ELR (cell line): ENCODE data around the gene LSM14A.

ENCODE experiments used
- DNase-seq: peaks from one replicate; pipeline ENCODE4 v3.0.0-alpha.2; 2015; ENCODE audit warnings: low read depth

Gene LSM14A

DNA sequence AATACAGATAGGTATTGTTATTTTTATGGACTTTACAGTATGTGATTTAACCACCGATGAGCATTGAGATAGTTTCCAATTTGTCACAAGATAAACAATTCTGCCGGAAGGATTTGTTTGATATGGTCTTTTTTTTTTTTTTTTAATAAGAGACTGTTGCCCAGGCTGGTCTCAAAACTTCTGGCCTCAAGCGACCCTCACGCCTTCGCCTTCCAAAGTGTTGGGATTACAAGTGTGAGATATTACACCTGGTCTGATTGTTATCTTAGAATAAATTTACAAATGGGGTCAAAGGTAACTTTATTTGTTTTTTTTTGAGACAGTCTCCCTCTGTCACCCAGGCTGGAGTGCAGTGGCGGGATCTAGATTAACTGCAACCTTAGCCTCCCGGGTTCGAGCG is 83.2 kb downstream of the LSM14A start:
- no peak for DNase-seq

DNA sequence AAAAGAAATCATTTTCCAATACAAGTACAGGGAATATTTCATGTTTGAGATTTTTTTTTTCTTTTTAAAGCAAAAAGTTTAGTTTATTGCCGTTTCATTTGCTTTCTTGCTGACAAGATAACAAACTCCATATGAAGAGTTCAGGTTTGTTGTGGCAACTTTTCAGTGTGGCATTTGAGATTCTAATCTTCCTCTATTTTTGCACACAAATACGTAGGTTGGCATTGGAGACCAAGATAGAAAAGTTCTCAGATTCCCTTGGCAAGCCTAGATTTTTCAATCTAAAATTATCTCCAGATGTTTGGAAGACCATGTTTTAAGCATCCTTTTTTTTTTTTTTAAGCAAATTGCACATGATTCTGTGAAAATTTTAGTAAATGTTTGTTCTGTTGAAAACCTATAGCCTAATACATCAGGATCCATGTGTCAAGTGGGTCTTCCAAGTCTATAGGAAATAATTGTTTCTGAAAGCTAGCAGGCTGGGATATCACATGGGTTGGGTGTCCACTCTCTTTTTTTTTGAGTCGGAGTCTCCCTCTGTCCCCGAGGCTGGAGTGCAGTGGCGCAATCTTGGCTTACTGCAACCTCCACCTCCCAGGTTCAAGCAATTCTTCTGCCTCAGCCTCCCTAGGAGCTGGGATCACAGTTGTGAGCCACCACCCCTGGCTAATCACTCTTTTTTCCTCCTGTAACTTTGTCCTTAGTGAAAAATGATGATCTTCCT is 84.7 kb downstream of the LSM14A start:
- DNase-seq = no peak

DNA sequence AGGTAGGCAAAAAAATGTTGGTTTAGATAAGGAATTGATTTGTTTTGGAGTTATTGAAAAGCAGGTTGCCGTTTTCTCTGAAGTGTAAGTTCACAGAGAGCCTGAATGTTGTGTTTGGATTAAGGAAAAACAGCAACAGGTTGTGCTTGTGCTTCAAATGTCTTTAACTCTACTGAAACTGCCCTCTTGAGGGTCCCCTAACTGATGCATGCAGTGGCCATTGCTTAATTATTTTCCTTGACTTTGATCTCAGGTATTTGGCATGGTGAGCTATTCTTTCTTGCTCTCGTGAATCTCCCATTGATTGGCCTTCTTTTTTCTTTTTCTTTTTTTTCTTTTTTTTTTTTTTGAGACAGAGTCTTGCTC is 85.2 kb downstream of the LSM14A start:
- DNase-seq = no peak

DNA sequence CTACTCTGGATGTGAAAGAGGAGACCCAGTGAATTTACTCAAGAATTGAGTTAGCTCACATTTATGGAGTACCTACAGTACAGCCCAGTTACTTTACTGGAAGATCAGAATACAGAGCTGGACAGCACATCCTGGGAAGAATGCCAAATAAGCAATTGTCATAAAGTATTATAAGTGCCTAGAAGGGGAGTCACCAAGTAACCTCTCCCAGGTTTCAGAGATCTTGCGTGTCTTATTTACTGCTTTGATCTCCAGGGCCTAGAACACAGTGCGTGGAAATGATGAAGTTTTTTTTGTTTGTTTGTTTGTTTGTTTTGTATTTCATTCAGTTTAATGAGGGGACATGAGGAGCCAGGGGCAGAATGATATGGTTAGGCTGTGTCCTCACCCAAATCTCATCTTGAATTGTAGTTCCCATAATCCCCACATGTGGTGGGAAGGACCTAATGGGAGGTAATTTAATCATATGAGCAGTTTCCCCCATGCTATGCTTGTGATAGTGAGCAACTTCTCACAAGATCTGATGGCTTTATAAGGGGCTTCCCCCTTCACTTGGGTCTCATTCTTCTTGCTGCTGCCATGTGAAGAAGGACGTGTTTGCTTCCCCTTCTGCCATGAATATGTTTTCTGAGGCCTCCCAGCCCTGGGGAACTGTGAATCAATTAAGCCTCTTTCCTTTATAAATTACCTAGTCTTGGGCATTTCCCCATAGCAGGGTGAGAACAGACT is 87.2 kb downstream of the LSM14A start:
- DNase-seq = peak; percentile 64

DNA sequence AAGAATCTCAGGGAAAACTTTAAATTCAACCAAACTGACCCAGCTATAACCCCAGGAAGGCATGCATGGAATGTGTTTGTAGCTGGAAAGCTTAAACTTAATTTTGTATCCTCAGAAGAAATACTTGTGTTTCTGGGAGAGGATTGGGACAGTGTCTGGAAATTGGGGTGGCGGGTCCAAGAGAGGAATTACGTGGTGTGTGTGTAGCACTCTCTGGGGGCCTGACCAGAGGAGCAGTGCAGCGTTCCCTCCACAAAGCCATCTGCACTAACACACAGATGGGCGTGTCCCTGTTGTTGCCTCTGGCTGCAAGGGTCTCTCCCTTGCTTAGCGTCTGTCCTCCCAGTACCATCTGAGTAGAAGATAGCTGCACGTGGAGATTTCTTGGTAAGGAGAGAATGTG is 88.5 kb downstream of the LSM14A start:
- DNase-seq = no peak

DNA sequence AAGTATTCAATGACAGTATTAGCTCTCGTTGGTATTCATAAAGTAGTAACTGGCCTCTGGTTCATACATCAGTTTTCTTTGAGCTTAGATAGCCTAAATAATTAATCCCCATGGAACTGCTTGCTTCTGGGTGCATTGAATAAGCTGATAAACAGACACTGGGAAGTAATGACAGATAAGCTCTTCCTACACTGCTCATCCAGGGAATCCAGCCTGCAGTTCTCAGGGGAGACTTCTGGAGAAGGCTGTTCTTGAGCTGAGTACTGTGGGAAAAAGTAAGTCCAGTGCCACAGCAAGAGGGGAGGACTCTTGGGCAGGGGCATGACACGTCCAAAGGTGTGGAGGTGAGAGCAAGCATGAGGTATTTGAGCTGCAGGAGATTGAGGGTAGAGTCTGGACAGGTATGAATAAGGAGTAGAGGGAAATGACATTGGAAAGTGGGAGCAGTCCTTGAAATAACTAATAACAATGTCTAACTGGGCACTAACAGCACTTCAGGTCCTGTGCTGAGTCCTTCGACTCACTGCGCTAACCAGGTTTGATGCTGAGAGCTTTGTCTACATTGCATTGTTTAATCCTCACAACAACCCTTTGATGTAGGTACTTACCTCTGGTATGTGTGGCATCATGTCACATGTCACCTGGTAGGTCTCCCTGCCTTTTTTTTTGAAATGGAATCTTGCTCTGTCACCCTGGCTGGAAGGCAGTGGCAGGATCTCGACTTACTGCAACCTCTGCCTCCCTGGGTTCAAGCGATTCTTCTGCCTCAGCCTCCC is 89.2 kb downstream of the LSM14A start:
- DNase-seq = no peak

DNA sequence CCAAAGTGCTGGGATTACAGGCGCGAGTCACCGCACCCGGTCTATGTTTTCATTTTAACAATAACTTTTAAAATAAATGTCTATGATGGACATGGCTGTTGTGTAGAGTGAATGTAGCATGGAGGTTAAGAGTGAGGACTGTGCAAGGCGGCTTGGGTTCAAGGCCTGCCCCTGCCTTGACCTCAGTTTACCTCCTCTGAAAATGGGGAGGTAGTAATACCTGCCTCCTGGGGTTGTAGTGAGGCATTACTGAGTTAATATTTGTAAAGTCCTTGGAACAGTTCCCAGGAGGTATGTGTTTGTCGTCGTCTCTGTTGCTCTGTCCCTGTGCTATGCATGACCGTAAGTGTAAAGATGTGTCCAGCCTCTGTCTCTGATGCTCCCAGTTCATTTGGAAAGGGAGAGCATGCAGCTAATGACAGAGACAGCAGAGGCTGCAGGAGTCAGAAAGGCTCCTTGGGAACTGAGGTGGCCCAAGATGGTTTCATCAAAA is 91.5 kb downstream of the LSM14A start:
- DNase-seq = no peak

DNA sequence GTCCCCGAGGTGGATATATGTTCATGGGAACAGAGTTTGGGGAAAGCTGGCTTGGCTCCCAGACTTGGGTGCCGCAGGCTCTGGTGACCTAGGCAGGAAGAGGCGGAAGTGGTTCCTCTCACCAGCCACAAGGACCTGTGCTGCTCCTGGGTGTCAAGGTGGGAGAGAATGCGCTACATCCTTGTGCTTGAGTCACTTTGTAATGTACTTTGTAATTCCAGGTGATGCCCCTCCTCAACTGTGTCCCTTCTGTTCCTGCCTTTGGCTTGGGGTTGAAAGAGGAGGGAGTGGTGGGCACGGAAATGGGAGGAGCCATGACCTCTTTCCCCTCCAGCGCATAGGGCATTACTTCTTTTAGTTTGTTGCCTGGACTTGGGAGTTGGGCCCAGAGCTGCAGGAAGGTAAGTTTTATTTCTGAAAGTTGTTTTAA is 92.9 kb downstream of the LSM14A start:
- DNase-seq = no peak

DNA sequence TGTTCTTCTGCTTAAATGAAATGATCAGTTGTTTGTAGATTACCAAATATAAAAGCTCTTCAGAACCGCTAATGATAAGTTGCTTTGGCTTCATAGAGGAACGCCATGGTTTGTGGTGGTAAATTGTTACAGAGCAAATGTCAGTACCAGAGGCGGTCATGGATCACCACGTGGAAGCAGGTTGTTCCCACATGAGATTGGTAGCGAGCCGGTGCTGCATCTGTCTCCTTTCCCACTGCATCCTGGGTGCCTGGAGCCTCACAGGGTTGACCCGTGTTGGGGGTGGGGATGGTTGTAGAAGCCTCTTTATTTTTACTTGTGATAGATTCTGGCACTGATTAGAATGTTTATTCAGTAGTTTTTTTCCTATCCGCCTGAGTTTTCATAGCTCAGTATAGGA is 96.8 kb downstream of the LSM14A start:
- no peak for DNase-seq

DNA sequence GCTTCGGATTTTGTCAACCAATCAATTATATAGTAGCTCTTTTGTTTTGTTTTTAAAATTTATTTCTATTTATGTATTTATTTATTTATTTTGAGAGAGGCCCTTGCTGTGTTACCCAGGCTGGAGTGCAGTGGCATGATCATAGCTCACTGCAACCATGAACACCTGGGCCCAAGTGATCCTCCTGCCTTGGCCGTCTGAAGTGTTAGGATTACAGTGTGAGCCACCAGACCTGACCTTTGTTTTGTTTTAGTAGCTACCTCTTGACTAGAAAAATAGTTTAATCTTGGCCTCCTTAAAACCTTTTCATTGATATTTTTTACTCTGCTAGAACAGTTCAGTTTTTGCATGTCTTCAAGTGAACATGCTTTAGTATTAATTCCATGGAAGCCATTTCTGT is 97.2 kb downstream of the LSM14A start:
- no peak for DNase-seq

DNA sequence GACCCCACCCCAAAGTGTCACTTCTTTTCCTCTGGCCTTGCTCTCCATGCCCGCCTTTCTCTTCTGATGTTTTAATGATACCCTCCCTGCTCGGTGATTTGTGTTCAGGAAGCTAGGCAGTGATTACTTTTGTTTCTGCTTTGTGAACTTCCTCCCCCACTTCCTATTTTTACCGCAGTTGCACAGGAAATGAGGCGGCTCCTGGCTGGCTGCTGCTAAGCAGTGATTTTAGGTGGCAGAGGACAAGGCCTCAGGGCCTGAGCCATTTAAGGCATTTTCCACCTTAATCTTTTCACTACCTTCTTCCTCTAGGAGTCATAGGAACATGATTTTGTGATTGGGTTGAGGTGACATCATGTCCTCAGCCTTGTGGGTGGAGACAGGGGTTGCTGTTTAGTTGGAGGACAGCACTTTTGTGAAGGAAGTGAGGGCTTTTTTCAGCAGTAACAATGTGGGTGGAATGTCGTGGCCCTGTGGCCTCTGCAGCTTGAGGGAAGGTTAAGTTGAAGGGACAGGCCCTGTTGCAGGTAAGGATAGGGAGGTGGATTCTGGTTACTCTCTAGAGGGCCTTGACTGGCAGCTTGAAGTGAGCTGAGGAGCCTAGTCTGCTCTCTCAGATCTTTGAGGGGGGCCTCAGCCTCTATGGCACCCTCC is 97.8 kb downstream of the LSM14A start:
- peak; percentile 85 for DNase-seq

DNA sequence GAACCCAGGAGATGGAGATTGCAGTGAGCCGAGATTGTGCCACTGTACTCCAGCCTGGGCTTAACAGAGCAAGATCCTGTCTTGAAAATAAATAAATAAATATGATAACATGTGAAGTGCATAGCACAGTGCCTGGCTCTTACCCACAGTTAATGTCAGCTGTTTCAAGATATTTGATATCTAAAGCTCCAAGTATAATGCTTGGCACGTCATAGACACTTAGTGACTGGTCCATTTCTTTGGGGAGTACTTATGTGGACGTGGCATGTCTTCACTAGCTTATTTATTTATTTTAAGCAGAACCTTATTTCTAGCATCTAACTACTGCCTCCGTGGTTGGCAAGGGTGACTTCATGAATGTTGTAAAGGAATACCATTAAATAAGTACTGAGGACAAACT is 100.8 kb downstream of the LSM14A start:
- DNase-seq = no peak

DNA sequence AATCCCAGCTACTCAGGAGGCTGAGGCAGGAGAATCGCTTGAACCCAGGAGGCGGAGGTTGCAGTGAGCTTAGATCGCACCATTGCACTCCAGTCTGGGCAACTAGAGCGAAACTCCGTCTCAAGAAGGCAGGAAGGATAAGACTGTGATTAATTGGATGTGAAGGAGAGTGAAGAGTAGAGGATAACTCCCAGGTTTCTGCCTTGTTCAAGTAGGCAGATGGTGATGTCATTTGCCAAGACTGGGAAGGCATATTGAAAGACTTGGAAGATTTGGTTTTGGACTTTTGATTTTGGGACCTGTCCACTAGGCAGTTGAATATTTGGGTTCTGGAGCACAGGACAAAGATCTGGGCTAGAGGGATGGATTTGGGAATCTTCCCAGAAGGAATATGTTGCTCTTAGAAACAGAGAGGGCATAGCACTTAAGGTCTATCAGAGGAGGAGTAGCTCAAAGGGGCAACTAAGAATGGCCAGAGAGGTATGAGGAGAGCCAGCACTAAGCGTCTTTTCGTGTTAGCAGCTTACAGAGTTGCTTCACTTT is 102.1 kb downstream of the LSM14A start:
- DNase-seq = peak; percentile 33

DNA sequence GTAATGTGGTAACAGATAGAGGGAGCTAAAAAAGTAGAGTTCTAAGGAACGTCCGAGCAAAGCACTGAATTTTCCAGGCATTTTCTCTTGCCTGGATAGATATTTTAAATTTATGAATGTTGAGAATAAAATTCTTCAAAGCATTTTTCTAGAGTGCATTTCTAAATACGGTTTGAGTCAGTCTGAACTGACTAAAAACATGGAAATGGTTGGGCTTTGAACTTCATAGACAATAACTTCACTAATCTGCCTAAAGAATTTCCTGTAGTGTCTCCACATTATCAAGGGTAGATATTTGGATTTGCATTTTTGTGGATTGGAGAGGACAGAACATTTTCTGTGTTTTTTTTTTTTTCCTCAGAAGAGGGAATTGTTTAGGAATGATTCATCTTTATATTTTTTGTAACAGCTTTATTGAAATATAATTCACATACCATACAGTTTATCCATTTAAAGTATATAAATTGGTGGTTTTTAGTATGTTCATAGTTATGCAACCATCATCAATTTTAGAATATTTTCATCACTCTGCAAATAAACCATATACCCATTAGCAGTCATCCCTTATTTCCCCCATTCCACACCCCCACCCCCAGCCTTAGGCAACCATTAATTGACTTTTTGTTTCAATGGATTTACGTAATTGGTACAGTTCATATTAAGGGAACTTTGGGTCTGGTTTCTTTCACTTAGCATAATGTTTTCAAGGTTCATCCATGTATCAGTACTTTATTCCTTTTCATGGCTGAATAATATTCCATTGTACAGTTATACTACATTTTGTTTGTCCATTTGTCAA is 102.7 kb downstream of the LSM14A start:
- DNase-seq = peak; percentile 79

DNA sequence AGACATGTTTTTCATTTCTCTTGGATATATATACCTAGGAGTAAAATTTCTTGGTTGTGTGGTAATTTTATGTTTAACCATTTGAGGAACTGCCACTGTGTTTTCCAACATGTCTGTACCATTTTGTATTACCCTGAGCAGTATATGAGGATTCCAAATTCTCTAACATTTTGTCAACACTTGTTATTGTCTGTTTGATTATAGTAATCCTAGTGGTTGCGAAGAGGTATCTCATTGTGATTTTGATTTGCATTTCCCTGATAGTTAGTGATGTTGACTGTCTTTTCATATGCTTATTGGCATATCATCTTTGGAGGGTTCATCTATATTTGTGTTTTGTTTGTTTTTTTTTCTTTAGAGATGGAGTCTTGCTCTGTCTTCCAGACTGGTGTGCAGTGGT is 103.4 kb downstream of the LSM14A start:
- DNase-seq = no peak

DNA sequence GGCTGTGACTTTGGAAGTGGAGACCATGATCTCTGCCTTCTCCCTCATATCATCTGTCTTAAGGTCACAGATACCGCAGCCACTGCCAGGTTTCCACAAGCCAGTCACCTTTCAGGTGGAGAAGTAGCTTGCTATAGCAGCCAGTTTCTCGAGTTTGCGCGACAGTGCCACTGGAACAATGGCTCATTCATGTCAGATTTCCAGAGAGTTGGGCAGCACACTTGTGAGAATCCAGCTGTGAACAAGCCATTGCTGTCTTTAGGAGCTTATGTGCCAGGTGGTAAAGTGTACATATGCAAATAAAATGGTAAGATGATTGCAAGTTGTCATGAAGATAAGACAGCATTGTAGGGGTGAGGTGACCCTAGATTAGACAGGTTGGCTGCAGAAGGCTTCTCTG is 104.3 kb downstream of the LSM14A start:
- no peak for DNase-seq

DNA sequence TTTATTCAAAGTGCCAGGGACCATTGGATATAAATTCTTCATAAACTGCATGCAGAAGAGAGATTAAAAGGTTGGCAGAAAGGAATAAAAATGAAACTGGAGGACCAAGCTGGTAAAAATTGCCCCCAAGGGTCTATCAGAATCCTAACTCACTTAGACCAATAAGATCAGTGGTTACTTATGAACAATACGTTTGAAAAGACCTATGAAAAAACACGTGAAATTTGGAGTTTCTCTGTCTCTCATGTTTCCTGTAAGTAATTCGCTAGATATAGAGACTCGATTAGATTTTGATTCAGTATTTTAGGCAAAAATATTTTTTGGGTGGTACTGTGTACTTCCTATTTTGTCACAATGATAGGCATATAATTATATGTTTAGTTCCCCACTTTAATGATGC is 104.9 kb downstream of the LSM14A start:
- no peak for DNase-seq

DNA sequence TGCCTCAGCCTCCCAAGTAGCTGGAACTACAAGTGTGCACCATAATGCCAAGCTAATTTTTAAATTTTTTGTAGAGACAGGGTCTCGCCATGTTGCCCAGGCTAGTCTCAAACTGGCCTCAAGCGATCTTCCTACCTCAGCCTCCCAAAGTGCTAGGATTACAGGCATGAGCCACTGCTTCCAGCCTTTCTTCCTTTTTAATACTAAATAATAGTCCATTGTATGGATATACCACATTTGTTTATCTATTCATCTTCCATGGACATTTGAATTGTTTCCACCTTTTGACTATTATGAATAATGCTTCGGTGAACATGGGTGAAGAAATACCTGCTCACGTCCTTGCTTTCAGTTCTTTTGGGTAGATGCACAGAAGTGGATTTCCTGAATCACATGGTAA is 106.5 kb downstream of the LSM14A start:
- DNase-seq = no peak
